ENCODE measurements around the gene DOK6.

The DOK6 gene

DNA sequence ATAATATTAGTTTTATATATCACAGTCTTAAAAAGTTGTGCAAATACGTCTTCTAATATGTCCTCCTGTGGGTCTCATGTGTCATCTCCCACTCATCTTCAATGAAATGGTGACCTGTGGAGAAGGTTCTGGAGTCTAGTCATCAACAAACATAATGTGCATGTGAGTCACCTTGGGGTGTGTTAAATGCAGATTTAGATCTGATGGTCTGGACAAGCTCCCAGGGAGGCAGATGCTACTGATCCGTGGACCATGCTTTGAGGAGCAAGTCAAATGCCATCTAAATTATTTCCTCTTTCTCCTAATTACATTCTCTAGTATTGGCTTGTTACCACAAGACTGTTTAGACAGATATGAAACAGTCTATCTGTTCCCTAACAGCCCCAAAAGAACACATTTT is 336.0 kb downstream of the DOK6 start:
- Mint-ChIP-seq H3K4me3 (no peak overlapping the region), H3K4me1 (no peaks in the 10 kb centered on the region)

DNA sequence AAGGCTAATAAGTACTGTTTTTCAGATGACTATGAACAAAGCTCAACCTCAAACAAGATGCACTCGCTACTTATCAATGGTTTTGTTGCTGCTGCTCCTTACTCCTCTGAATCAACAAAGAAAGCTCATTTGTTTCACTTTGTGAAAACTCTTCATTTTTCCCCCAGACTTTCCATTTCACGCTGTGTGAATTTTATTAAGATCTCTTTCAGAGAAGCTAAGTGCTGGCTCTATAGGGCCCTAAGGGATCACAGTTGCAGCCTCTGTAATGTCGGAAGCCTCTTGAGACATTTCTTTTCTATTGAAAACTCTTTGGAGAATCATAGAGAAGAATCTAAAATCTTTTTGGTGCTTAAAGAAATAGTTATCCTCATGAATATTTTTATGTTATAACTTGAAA is 337.2 kb downstream of the DOK6 start:
- Mint-ChIP-seq H3K27ac (no peak overlapping the region), H3K36me3 (no peaks in the 10 kb centered on the region), H3K4me3 (no peak overlapping the region), H3K4me1 (no peaks in the 10 kb centered on the region), H3K9me3 (no peaks in the 10 kb centered on the region), H3K27me3 (no peaks in the 10 kb centered on the region)
- ATAC-seq, result no peak

More for the DNA sequence above, 336.0 kb downstream of the DOK6 start:
- Mint-ChIP-seq H3K27me3 (no peaks in the 10 kb centered on the region), H3K36me3 (no peaks in the 10 kb centered on the region), H3K9me3 (no peaks in the 10 kb centered on the region), H3K27ac (no peak overlapping the region)
- ATAC-seq, result no peak

DNA sequence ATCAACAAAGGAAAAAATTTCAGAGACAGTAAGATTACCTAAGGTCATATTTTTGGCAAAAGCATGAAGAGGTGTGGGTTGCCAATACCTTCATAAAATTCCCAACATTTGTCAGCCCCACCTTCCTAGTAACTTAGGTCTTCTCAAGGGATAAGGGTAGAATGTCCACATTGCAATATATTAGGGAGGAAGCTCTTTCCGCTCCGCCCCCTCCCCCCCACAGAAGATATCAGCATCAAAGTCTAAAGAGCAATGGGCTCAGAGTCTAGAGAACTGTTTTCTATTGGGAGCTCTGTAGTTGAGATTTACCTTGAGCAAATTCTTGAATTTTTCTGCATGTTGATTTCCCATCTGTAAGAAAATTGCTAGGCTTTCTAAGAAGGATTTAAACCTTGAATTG is 346.7 kb downstream of the DOK6 start:
- Mint-ChIP-seq H3K4me3 (no peak overlapping the region), H3K27ac (no peak overlapping the region), H3K4me1 (no peaks in the 10 kb centered on the region), H3K27me3 (no peaks in the 10 kb centered on the region), H3K9me3 (peaks cover 2% of the 10 kb centered on the region), H3K36me3 (no peaks in the 10 kb centered on the region)
- ATAC-seq, result no peak

DNA sequence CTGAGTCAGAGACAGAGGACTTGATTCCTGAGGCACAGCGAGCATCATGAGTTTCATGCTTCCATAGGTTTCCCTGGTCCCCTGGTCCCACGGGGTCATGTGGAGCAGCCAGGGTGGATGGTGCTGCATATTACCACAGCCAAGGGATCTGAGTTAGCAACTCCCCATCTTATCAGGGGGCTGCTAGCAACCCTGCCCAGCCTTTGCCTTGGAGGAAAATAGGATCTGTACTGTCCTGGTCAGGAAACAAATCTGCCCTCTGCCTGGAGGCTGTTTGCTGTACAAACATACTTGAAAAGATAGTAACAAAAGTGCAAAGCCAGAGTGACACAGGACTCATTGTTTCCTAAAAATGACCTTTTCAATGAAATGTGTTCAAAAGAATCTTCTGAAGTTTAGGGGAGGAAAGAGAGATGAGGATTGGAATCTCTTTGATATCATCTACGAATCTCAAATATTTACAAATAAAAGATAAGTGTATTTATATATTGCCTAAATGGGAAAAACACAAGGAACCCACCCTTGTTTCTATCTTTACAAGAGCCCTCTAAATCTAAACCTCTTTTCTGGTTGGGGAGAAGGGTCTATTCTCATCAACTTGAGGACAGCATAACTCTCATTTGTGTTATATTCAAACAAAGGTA is 352.2 kb downstream of the DOK6 start:
- Mint-ChIP-seq H3K4me3 (no peak overlapping the region), H3K9me3 (peaks cover 2% of the 10 kb centered on the region), H3K36me3 (no peaks in the 10 kb centered on the region), H3K27ac (no peak overlapping the region), H3K27me3 (no peaks in the 10 kb centered on the region), H3K4me1 (no peaks in the 10 kb centered on the region)
- peak; percentile 31 for ATAC-seq

DNA sequence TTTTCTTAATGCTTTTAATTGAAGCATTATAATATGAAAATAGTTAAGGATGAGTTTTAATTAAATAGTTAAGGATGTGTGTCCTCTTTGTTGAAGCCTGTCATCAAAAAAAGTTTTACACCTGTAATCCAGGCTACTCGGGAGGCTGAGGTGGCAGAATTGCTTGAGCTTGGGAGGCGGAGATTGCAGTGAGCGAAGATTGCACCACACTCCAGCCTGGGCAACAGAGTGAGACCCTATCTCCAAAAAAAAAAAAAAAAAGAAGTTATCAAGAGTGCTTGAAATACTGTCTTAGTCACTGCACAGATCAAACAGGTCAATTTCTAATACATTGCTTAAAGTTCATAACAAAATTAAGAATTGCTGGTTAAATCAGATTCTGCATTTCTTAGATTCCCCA is 353.4 kb downstream of the DOK6 start:
- no peaks in the 10 kb centered on the region for H3K4me1 Mint-ChIP-seq

DNA sequence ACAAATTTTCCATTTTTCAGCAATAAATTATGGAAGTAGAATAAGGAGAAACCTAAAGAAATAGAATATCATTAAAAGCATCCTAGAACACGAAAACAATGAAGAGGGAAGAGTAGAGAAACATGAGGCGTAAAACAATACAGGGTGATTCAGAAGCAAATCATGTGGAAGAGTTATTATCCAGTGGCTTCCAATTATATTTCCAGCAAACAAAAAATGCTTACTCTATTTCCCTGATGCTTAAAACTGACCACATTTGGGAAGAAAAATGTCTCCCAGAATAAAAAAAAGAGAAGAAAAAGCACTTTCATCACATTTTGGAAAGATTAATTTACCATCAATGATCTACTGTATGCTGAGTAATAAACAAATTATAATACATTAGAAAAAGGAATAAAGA is 354.4 kb downstream of the DOK6 start:
- peaks cover 2% of the 10 kb centered on the region for H3K9me3 Mint-ChIP-seq
- H3K36me3 Mint-ChIP-seq, result no peaks in the 10 kb centered on the region
- ATAC-seq, result no peak
- H3K4me1 Mint-ChIP-seq, result no peaks in the 10 kb centered on the region
- H3K4me3 Mint-ChIP-seq, result no peak overlapping the region
- H3K27me3 Mint-ChIP-seq, result no peaks in the 10 kb centered on the region
- H3K27ac Mint-ChIP-seq, result no peak overlapping the region

More for the DNA sequence above, 353.4 kb downstream of the DOK6 start:
- no peak overlapping the region for H3K27ac Mint-ChIP-seq
- H3K9me3 Mint-ChIP-seq, result peaks cover 2% of the 10 kb centered on the region
- H3K36me3 Mint-ChIP-seq, result no peaks in the 10 kb centered on the region
- no peaks in the 10 kb centered on the region for H3K27me3 Mint-ChIP-seq
- no peak overlapping the region for H3K4me3 Mint-ChIP-seq
- no peak for ATAC-seq

DNA sequence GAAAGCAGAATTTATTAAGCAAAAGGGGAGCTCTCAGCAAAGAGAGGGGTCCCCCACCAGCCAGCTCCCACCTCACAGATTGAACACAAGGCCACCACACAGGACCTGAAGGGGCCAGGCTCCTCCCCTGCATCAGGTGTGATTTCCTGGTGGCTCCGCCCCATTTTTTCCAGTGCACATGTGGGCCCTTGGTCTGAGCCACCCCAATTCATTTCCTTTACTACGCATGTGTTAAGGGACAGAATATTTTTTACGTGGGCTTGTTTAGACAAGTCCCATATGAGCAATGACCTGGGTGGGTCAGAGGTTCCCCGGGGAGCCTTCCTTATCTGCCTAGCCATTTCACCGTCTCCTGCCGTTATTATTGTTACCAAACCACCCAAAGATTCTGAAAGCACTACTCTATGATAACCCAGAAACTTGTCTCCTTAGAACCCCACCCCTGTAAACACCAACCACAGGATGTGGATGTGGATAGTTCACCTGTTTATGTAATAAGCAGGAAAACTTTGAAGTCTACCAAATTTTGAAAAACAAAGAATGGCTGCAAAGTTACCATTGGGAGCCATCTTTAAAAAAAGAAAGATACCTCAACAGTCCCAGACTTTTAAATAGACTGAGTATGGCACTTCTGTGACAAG is 355.3 kb downstream of the DOK6 start:
- ATAC-seq, result no peak
- Mint-ChIP-seq H3K27me3 (no peaks in the 10 kb centered on the region), H3K27ac (no peak overlapping the region), H3K36me3 (no peaks in the 10 kb centered on the region), H3K9me3 (no peaks in the 10 kb centered on the region), H3K4me1 (no peaks in the 10 kb centered on the region), H3K4me3 (no peak overlapping the region)

DNA sequence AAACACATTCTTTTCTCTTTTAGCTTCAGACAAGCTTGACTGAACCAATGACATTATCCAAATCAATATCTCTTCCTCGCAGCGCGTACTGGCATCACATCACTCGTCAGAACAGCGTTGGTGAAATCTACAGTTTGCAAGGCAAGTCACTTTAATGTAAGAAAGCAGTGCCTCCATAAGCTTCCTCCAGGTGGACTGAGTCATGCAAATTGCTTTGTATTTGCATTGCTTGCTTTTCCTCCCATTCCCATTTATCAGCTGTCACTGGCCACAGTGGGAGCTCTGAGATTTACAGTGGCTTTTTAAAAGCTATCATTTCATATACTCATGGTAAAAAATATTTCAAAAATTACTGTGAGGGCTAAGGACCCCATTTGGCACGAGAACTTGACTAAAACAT is 357.0 kb downstream of the DOK6 start:
- Mint-ChIP-seq H3K27ac (no peak overlapping the region), H3K27me3 (no peaks in the 10 kb centered on the region), H3K36me3 (no peaks in the 10 kb centered on the region), H3K4me1 (no peaks in the 10 kb centered on the region), H3K9me3 (no peaks in the 10 kb centered on the region), H3K4me3 (no peak overlapping the region)
- no peak for ATAC-seq

DNA sequence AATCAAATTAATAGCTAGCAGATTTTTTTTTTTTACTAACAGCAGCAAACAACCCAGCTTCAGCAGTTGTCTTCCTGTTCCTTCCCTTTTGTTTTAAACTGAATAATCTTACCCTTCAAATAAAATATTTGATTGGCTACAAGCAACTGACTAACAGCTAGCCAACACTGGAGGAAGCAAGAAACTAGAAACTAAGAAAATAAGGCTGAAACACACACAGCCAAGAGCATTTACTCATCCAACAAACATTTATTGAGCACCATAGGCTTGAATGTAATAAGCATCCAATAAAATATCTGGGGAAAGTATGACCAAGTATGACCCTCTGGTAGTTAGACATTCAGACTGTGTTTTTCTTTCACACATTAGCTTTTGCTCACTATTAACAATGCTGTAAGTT is 357.8 kb downstream of the DOK6 start:
- Mint-ChIP-seq H3K27ac (no peak overlapping the region), H3K4me1 (no peaks in the 10 kb centered on the region), H3K9me3 (no peaks in the 10 kb centered on the region), H3K4me3 (no peak overlapping the region), H3K36me3 (no peaks in the 10 kb centered on the region), H3K27me3 (no peaks in the 10 kb centered on the region)
- ATAC-seq, result no peak

DNA sequence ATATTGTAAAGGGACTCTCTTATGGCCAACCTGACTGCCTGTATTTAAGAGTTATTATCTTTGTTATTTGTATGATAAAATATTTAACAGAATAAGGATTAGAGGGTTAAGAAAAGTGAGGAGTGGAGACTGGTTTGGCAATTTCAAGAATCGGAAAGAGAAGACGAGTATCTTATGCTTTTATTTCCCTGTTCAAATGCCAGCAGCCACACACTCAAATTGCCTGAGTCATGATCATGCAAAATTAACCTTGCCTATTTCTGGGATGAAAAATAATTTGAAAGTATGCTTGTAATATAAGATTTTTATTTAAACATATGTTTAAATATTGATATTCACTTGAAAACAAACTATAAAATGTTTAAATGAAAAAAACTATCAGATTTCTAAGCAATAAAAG is 358.4 kb downstream of the DOK6 start:
- Mint-ChIP-seq H3K27ac (no peak overlapping the region), H3K9me3 (no peaks in the 10 kb centered on the region), H3K27me3 (no peaks in the 10 kb centered on the region), H3K4me3 (no peak overlapping the region), H3K36me3 (no peaks in the 10 kb centered on the region), H3K4me1 (no peaks in the 10 kb centered on the region)
- ATAC-seq, result no peak

DNA sequence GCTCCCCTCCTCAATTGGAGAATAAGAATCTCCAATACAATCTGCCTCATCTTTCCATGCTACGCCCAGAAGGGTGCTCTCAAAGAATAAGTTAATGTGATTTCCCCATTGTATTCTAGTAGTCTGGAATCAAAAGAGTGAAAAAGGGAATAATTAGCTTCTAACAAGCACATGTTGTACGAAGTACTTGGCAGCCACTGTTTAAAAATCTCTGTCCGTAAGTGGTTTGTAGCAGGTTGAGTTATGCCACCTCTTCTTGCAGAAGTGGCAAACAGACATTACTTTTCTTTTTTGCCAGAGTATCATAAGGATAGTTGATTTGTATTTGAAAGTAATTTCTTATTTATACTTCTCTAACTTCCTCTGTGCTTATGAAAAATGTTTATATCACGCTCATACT is 362.3 kb downstream of the DOK6 start:
- no peak overlapping the region for H3K4me3 Mint-ChIP-seq
- ATAC-seq, result no peak
- H3K27ac Mint-ChIP-seq, result no peak overlapping the region
- H3K36me3 Mint-ChIP-seq, result no peaks in the 10 kb centered on the region
- no peaks in the 10 kb centered on the region for H3K9me3 Mint-ChIP-seq
- H3K4me1 Mint-ChIP-seq, result no peaks in the 10 kb centered on the region
- H3K27me3 Mint-ChIP-seq, result no peaks in the 10 kb centered on the region

DNA sequence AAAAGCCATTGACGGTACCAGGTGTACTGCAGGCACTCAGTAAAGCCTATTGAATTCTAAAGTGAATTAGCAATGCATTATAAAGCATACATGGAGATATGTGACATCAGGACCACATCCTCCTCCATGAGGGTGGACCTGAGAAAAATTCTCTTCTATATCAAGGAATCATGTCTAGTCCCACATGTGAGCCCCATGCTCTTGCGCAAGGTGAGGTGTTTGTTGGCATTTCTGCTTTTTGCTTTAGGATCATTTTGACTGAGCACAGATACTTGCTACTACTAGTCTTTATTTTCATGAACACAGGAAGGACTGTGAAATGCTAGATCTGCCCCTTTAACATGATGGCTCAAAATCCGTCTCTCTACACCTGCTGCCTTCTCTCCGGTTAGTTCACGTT is 363.1 kb downstream of the DOK6 start:
- Mint-ChIP-seq H3K4me3 (no peak overlapping the region), H3K27ac (no peak overlapping the region)

DNA sequence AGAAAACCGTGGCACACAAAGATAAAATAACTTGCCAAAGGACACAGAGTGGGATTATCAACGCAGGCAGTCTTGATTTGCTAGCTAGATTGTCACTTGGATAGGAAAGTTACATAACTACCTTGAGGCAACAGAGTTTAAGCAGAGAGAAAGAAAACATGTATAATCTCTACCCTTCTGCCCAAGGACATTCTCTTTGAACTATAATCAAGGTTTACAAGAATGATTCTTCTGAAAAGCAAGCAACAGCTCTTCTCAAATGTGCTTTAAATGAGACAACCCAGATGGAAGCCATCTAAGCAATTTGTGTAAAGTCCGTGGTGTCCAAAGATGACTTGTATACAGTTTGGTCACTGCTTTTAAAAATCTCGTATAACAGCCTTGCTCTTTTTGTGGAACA is 369.6 kb downstream of the DOK6 start:
- no peak overlapping the region for H3K27ac Mint-ChIP-seq
- no peaks in the 10 kb centered on the region for H3K36me3 Mint-ChIP-seq
- no peaks in the 10 kb centered on the region for H3K27me3 Mint-ChIP-seq
- no peak for ATAC-seq
- no peak overlapping the region for H3K4me3 Mint-ChIP-seq
- no peaks in the 10 kb centered on the region for H3K9me3 Mint-ChIP-seq
- no peaks in the 10 kb centered on the region for H3K4me1 Mint-ChIP-seq

More for the DNA sequence above, 363.1 kb downstream of the DOK6 start:
- no peak for ATAC-seq
- no peaks in the 10 kb centered on the region for H3K27me3 Mint-ChIP-seq
- H3K4me1 Mint-ChIP-seq, result no peaks in the 10 kb centered on the region
- no peaks in the 10 kb centered on the region for H3K9me3 Mint-ChIP-seq
- no peaks in the 10 kb centered on the region for H3K36me3 Mint-ChIP-seq

DNA sequence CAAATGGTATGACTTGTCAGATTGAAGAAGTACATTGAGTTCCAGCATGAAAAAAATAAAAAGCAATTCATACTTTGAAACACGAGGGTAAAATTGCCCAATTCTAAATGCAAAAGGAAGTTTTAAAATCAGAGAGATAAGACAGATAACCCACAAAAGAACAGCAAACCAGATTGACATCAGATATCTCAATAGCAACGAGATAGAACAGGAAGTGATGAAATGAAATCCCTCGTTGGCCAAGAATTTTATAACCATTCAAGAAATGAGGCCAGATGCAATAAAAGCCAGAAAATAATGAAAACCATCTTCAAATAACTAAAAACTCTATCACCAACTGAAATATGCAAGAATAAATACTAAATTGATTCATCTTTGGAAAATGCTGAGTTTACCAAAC is 374.1 kb downstream of the DOK6 start:
- no peaks in the 10 kb centered on the region for H3K9me3 Mint-ChIP-seq
- H3K36me3 Mint-ChIP-seq, result no peaks in the 10 kb centered on the region
- H3K4me3 Mint-ChIP-seq, result no peak overlapping the region
- H3K27ac Mint-ChIP-seq, result no peak overlapping the region
- H3K27me3 Mint-ChIP-seq, result no peaks in the 10 kb centered on the region
- ATAC-seq, result no peak
- H3K4me1 Mint-ChIP-seq, result no peaks in the 10 kb centered on the region

DNA sequence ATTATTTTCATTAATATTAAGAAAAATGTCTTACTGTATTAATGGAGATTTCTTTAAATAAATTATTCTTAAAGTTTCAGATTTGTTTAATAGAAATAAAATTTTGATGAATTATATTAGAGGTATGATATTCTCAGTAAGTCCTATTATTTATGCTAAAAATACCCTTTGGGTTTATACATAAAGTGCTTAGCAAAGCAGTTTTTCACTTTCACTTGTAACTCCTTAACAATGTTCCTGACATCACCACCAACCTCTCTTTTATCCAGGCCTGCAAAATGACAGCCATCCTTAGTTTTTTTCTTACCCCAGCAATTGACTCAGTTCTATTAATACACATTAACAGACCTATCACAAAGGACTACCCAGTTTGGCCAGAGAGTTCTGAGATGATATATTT is 376.6 kb downstream of the DOK6 start:
- no peak for ATAC-seq
- Mint-ChIP-seq H3K9me3 (no peaks in the 10 kb centered on the region), H3K4me3 (no peak overlapping the region), H3K4me1 (no peaks in the 10 kb centered on the region), H3K27ac (no peak overlapping the region), H3K27me3 (no peaks in the 10 kb centered on the region), H3K36me3 (no peaks in the 10 kb centered on the region)

DNA sequence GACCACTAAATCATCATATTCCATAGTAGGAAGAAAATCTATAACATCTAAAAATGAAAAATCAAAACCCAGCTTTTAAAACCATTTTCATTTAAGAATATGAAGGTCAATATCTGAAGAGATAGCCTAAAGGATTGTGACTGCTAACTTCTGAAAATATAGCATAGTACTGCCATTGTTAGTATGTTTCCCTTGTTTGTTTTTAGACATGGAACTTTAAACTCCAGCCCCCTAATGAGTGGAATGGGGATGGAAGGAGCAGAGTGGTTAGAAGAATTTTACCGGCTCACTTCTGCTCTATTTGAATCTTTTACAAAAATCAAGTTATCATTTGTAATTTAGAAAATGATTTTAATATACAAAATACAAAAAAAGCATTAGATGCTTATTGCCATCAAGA is 378.0 kb downstream of the DOK6 start:
- Mint-ChIP-seq H3K36me3 (no peaks in the 10 kb centered on the region), H3K27me3 (no peaks in the 10 kb centered on the region), H3K27ac (no peak overlapping the region), H3K9me3 (no peaks in the 10 kb centered on the region), H3K4me1 (no peaks in the 10 kb centered on the region), H3K4me3 (no peak overlapping the region)
- no peak for ATAC-seq
